NCI-H1930 (cell line): ENCODE measurements around the gene OTUD5.
"Not testable (repeated sequence)": the region's sequence is repeated elsewhere in the genome, so short reads cannot be mapped to it uniquely, and the experiment has no call there.

Experiments
- DNase-seq, 2 experiments: peaks; one replicate each; lab custom pipeline; 2025; lab: John Stamatoyannopoulos, UW

OTUD5 gene, protein sequence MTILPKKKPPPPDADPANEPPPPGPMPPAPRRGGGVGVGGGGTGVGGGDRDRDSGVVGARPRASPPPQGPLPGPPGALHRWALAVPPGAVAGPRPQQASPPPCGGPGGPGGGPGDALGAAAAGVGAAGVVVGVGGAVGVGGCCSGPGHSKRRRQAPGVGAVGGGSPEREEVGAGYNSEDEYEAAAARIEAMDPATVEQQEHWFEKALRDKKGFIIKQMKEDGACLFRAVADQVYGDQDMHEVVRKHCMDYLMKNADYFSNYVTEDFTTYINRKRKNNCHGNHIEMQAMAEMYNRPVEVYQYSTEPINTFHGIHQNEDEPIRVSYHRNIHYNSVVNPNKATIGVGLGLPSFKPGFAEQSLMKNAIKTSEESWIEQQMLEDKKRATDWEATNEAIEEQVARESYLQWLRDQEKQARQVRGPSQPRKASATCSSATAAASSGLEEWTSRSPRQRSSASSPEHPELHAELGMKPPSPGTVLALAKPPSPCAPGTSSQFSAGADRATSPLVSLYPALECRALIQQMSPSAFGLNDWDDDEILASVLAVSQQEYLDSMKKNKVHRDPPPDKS

GRCh38 chrX:48957477-48957826 lies at the start of gene OTUD5:
TSS of gene OTUD5 (minus strand) at chrX:48957607. CDS start at chrX:48957570, 37 bp downstream.
- DNase-seq = peak; percentile 57 to 79

DNA sequence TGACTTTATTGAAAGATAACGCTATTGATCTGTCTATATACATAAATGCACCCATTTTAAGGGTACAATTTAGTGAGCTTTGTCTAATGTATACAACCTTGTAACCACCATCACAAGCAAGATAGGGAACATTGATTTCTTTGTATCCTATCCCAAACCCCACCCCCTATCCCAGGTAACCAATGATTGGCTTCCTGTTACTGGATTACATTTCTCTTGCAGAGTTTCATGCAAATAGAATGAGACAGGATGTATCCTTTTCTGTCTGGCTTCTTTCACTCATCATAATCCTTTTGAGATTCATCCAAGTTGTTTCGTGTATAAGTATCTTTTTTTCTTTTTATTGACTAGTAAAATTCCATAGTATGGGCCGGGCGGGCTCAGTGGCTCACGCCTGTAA lies 46.3 kb upstream of the OTUD5 start:
- DNase-seq = no peak

GRCh38 chrX:49002091-49002935 lies 44.9 kb upstream of the OTUD5 start, which contains the start of gene GRIPAP1:
TSS of gene GRIPAP1 (minus strand) at chrX:49002264. CDS start at chrX:49002229, 35 bp downstream.
- DNase-seq = peak; percentile 80 to 87

GRCh38 chrX:49001521-49002090 lies 44.2 kb upstream of the OTUD5 start:
- DNase-seq = no peak

- no peak for DNase-seq
These were observed 43.2 kb upstream of the OTUD5 start for GRCh38 chrX:49000636-49001035.

GRCh38 chrX:48999030-48999429 lies 41.6 kb upstream of the OTUD5 start:
- DNase-seq = no peak

- DNase-seq = no peak
These were observed 41.0 kb upstream of the OTUD5 start for GRCh38 chrX:48998391-48998790.

DNA sequence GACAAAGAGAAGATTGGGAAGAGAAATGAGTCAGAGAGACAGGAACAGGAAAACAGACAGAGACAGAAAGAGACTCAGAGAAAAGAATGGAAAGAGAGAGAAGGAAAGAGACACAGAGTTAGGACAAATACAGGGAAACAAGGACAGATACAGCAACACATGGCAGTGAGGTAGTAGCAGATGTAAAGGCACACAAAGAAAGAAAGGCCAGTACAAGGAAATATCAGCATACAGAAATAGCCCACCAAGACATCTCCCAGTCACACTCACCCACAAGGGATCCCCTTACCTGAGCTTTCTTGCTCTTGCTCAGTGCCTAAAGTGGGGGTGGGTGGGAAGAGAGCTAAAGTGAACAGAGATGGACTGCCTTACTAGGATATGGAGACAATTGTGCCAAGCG lies 40.5 kb upstream of the OTUD5 start:
- no peak for DNase-seq

GRCh38 chrX:48997455-48997854 lies 40.0 kb upstream of the OTUD5 start:
- no peak for DNase-seq

GRCh38 chrX:48996969-48997368 lies 39.6 kb upstream of the OTUD5 start:
- no peak for DNase-seq

DNA sequence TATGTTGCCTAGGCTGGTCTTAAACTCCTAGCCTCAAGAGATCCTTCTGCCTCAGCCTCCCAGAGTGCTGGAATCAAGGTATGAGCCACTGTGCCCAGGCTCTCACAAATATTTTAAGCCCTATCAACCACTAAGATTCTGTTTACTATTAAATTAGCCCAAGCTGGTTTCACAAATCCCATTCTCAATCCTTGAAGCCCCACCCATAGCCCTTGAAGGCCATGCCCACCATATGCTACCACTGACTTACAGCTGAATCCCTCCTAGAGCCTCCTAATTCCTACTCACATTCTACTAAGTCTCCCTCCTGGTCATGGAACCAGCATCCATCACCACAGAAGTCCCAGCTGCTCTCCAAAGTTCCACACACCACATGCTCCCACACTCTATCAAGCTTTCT lies 34.9 kb upstream of the OTUD5 start:
- DNase-seq = no peak

DNA sequence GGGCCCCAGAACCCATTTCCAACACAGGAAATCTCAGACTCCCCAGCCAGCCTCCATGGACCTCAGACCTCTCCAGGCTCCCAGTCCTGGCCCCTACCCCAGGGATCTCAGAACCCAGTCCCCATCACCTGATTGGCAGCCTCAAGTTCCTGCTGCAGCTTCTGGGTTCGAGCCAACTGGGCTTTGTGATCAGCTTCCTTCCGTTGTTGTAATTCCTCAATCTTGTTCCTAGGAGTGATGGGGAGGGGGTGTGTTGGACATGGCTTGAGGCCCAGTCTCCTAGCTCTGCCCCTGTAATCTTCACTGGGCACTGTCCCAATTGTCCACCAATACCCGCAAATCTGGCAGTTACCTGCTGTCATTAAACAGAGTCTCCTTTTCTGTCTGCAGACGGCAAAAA lies 32.1 kb upstream of the OTUD5 start:
- DNase-seq = no peak

- no peak for DNase-seq
These were observed 26.5 kb upstream of the OTUD5 start for GRCh38 chrX:48983896-48984295.

DNA sequence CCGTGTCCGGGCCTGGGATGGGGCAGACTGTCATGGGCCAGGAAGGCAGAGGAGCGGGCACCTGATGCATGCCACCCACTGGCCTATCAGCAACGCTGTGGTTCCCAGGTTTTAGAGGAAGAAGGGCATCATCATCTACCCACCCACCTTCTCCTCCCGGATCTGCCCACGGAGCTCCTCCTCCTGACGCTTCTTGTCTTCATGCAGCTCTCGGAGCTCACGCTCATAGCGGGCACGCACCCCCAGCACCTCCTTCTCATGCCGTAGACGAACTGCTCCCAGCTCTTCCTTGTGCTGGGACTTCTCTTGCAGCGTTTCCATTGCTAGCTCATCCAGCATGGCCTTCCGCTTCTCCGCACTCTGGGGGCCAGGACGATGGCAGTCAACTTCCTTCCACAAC lies 25.7 kb upstream of the OTUD5 start:
- no peak for DNase-seq

GRCh38 chrX:48981178-48981577 lies 23.8 kb upstream of the OTUD5 start:
- DNase-seq = no peak

- not testable (repeated sequence) for DNase-seq
These were observed 22.9 kb upstream of the OTUD5 start for GRCh38 chrX:48980341-48980740.

GRCh38 chrX:48978226-48978625 lies 20.8 kb upstream of the OTUD5 start:
- DNase-seq = no peak

- DNase-seq = no peak
These were observed 18.7 kb upstream of the OTUD5 start for GRCh38 chrX:48976086-48976485.

- DNase-seq = no peak
These were observed 18.1 kb upstream of the OTUD5 start for GRCh38 chrX:48975541-48975940.

GRCh38 chrX:48975041-48975440 lies 17.6 kb upstream of the OTUD5 start:
- no peak for DNase-seq

- no peak for DNase-seq
These were observed 17.2 kb upstream of the OTUD5 start for GRCh38 chrX:48974574-48974973.

DNA sequence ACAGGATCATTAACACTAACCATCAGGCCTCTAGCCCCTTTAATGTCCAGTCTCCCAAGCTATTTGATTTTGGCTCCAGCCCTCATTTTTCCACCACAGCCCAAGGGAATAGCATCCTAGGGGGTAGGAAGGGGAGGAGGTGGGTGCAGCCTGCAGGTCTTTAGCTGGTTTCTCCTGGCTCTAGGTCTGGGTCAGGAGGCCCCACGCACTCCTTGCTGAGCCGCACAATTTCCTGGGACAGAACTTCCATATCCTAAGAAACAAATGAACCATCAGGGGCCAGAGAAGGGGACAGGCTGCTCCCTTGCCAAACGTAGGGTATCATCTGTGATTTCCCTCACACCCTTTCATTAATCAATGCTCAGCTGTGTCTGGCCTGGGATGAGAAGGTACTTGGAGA lies 16.6 kb upstream of the OTUD5 start:
- DNase-seq = no peak
